GM12891 (cell line): Measurements from ENCODE around the gene SLC38A10.

Experiments used
- POLR2A ChIP-seq: IDR thresholded peaks from 2 replicates; pipeline ENCODE4 v1.6.1; 2011; ENCODE audit warnings: low read depth, low read length, control low read depth
- POLR2AphosphoS5 ChIP-seq: IDR thresholded peaks from 2 replicates; pipeline ENCODE4 v1.6.1; 2011; ENCODE audit warnings: low read depth, low read length, control low read depth
- POU2F2 ChIP-seq: IDR thresholded peaks from 2 replicates; pipeline ENCODE4 v1.6.1; 2011; ENCODE audit warnings: low read depth, mild to moderate bottlenecking, control low read depth, low read length, moderate library complexity
- SPI1 ChIP-seq: IDR thresholded peaks from 2 replicates; pipeline ENCODE4 v1.6.1; 2011; ENCODE audit warnings: low read depth, low read length, control low read depth
- TAF1 ChIP-seq: IDR thresholded peaks from 2 replicates; pipeline ENCODE4 v1.6.1; 2011; ENCODE audit warnings: low read depth, low read length, control low read depth

DNA sequence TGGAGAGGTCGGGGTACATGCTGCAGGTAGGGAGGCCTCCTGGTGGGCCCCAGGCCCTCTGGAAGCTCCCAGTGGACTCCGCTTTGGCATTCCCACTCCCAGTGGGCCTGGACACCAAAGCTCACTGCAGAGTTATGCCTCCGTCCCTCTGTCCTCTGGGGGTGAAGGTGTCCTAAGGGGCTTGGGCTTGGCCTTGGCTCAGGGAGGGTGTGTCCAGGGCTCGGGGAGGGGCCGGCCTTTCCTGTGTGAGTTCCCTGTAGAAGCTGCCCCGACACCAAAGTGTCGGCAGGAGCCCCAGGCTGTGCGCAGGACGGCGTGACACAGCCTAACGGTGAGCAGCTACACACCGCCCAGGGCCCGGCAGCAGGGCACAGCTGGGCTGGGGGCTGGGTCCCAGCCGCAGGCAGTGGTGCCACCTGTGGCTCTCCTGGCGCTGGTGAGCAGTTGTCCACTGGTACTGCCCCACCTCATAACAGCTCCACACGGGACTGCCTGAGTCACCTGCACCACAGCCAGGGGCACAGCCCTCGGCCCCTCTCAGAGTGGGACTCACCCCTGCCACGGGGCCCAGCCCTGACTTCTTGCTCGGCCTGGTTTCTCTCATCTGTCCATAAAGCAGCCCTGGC lies 62.4 kb downstream of the SLC38A10 start:
- TF ChIP-seq TAF1 (no peak), POLR2AphosphoS5 (no peak), POLR2A (no peak), SPI1 (no peak), POU2F2 (no peak)
